ENCODE results near the gene CFAP92.

The CFAP92 gene

DNA sequence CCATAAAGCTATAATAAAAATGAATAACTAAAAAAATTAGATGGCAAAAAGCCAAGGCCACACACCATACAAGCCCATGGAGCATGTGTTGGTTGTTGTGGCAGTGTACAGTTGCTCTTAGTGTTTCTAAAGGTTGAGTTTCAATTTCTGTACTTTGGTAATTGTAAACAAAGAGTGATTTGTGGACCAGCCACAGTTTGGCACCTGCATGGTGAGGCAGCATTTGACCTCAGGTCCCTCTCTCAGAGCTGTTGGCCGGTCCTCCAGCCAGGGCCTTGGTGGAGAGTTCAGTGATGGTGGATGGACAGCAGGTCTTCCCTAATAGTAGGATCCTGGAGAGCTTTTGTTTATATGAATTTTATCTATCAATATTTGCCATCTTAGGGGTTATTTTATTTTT is 108.9 kb downstream of the CFAP92 start:
- TF ChIP-seq POLR2AphosphoS5 (IDR thresholded peaks at IDR 0.05; ENCODE audit: low read depth, low read length): no peak
- TF ChIP-seq SIN3A (IDR thresholded peaks at IDR 0.05; ENCODE audit: borderline replicate concordance, insufficient read depth, low read length): no peak
- no peak for TF ChIP-seq FOXP2 (optimal IDR thresholded peaks at IDR 0.05; ENCODE audit: borderline replicate concordance, extremely low read depth, extremely low read length, insufficient read depth)
- TF ChIP-seq TAF1 (IDR thresholded peaks at IDR 0.05; ENCODE audit: borderline replicate concordance, insufficient read depth, low read length): no peak
- TF ChIP-seq, protein P1, sequence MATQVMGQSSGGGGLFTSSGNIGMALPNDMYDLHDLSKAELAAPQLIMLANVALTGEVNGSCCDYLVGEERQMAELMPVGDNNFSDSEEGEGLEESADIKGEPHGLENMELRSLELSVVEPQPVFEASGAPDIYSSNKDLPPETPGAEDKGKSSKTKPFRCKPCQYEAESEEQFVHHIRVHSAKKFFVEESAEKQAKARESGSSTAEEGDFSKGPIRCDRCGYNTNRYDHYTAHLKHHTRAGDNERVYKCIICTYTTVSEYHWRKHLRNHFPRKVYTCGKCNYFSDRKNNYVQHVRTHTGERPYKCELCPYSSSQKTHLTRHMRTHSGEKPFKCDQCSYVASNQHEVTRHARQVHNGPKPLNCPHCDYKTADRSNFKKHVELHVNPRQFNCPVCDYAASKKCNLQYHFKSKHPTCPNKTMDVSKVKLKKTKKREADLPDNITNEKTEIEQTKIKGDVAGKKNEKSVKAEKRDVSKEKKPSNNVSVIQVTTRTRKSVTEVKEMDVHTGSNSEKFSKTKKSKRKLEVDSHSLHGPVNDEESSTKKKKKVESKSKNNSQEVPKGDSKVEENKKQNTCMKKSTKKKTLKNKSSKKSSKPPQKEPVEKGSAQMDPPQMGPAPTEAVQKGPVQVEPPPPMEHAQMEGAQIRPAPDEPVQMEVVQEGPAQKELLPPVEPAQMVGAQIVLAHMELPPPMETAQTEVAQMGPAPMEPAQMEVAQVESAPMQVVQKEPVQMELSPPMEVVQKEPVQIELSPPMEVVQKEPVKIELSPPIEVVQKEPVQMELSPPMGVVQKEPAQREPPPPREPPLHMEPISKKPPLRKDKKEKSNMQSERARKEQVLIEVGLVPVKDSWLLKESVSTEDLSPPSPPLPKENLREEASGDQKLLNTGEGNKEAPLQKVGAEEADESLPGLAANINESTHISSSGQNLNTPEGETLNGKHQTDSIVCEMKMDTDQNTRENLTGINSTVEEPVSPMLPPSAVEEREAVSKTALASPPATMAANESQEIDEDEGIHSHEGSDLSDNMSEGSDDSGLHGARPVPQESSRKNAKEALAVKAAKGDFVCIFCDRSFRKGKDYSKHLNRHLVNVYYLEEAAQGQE (IDR thresholded peaks at IDR 0.05; ENCODE audit: insufficient read depth in 1 of 2, low read depth in 2 of 2, low read length in 2 of 2): no peak

DNA sequence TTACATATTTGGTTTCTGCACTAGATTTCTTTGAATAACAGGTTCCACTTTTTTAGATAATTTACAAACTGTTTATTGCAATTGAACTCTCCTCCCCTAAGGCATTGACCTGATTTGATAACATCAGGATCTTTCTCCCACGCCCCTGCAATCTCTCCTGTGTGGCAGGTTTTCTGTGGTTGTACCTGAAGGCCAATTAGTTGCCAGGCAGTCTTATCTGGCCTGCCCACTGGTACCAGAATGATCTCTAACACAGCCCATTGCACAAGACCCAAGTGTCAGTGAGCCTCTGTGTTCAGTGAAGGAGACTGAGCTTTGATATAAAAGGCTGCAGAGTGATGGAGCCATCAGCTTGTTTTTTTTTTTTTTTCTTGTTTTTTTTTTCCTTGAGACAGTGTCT is 111.2 kb downstream of the CFAP92 start:
- no peak for TF ChIP-seq SIN3A (IDR thresholded peaks at IDR 0.05; ENCODE audit: borderline replicate concordance, insufficient read depth, low read length)
- no peak for TF ChIP-seq POLR2AphosphoS5 (IDR thresholded peaks at IDR 0.05; ENCODE audit: low read depth, low read length)
- TF ChIP-seq, protein P1 (IDR thresholded peaks at IDR 0.05; ENCODE audit: insufficient read depth in 1 of 2, low read depth in 2 of 2, low read length in 2 of 2): no peak
- TF ChIP-seq FOXP2 (optimal IDR thresholded peaks at IDR 0.05; ENCODE audit: borderline replicate concordance, extremely low read depth, extremely low read length, insufficient read depth): no peak
- TF ChIP-seq TAF1 (IDR thresholded peaks at IDR 0.05; ENCODE audit: borderline replicate concordance, insufficient read depth, low read length): no peak

DNA sequence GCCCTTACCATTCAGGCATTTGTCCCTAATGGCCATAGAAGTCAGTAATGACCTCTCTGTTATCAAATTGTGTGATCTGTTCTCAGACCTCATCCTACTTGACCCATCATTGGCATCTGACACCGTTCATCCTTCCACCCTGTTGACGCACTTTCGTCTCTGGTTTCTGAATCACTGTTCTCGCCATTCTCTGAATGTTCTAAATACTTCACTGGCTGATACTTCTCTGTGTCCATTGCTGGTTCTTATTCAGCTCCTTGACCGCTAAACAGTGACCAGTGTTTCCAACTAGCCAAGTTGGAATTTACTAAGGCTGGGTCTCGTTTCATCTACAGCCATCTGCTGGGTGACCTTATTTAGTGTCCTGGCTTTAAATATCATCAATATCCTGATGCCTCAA is 112.3 kb downstream of the CFAP92 start:
- no peak for TF ChIP-seq POLR2AphosphoS5 (IDR thresholded peaks at IDR 0.05; ENCODE audit: low read depth, low read length)
- TF ChIP-seq TAF1 (IDR thresholded peaks at IDR 0.05; ENCODE audit: borderline replicate concordance, insufficient read depth, low read length): no peak
- TF ChIP-seq SIN3A (IDR thresholded peaks at IDR 0.05; ENCODE audit: borderline replicate concordance, insufficient read depth, low read length): no peak
- TF ChIP-seq FOXP2 (optimal IDR thresholded peaks at IDR 0.05; ENCODE audit: borderline replicate concordance, extremely low read depth, extremely low read length, insufficient read depth): no peak
- TF ChIP-seq, protein P1 (IDR thresholded peaks at IDR 0.05; ENCODE audit: insufficient read depth in 1 of 2, low read depth in 2 of 2, low read length in 2 of 2): no peak

DNA sequence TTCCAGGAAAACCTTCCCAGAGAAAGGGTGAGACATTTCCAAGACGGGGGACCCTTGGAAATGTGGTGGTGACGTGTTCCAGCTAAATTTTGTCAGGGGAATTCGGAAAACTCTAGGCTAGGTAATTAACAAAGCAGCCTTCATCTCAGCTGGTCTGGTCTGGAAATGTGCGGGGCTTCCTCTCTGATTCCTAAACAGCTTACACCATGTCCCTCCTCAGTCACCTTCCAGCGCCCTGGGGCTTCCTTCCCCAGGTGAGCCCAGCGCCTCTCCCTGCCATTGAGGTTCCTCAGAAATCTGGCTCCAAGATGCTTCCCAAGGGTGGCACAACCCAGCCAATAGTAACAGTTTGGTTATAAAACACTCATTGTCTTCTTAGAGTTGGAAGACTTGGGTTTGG is 113.9 kb downstream of the CFAP92 start:
- TF ChIP-seq POLR2AphosphoS5 (IDR thresholded peaks at IDR 0.05; ENCODE audit: low read depth, low read length): no peak
- no peak for TF ChIP-seq TAF1 (IDR thresholded peaks at IDR 0.05; ENCODE audit: borderline replicate concordance, insufficient read depth, low read length)
- no peak for TF ChIP-seq FOXP2 (optimal IDR thresholded peaks at IDR 0.05; ENCODE audit: borderline replicate concordance, extremely low read depth, extremely low read length, insufficient read depth)
- TF ChIP-seq, protein P1 (IDR thresholded peaks at IDR 0.05; ENCODE audit: insufficient read depth in 1 of 2, low read depth in 2 of 2, low read length in 2 of 2): no peak
- no peak for TF ChIP-seq SIN3A (IDR thresholded peaks at IDR 0.05; ENCODE audit: borderline replicate concordance, insufficient read depth, low read length)

All from PFSK-1 (cell line).